Ovary (tissue), 3 donors: Measurements from ENCODE around the gene DNAJC15.

Source experiments
- POLR2A ChIP-seq: fragments of 450-650 bp; IDR thresholded peaks from one replicate; pipeline ENCODE4 v1.6.1; 2017; ENCODE audit warnings: antibody characterized with exemption, mild to moderate bottlenecking, moderate library complexity
- TF ChIP-seq, protein P1 (sequence below), 3 donors: fragments of 450-650 bp in 2 of 3; fragments of 200-600 bp in 1 of 3; IDR thresholded peaks; one replicate each; pipeline versions ENCODE4 v1.5.1 to v1.8.0; 2016 to 2022; ENCODE audit warnings: antibody characterized with exemption in 3 of 3, mild to moderate bottlenecking in 1 of 3
- donor health status: DM: no; HTN: no; CAD: no.

DNA sequence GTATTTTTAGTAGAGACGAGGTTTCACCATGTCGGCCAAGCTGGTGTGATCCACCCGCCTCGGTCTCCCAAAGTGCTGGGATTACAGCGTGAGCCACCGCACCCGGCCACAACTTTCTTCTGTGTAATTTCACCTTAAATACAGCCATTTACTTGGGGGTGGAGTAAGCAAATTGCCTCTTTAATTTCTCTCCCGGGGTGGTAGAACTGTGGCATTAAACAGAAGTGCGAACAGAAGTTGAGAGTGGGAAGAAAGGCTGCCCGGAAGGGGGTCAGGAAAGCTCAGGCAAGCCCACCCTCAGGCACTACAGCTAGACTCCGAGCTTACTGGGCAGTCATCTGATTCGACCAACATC, 475 bp upstream of the DNAJC15 start:
- TF ChIP-seq, protein P1, sequence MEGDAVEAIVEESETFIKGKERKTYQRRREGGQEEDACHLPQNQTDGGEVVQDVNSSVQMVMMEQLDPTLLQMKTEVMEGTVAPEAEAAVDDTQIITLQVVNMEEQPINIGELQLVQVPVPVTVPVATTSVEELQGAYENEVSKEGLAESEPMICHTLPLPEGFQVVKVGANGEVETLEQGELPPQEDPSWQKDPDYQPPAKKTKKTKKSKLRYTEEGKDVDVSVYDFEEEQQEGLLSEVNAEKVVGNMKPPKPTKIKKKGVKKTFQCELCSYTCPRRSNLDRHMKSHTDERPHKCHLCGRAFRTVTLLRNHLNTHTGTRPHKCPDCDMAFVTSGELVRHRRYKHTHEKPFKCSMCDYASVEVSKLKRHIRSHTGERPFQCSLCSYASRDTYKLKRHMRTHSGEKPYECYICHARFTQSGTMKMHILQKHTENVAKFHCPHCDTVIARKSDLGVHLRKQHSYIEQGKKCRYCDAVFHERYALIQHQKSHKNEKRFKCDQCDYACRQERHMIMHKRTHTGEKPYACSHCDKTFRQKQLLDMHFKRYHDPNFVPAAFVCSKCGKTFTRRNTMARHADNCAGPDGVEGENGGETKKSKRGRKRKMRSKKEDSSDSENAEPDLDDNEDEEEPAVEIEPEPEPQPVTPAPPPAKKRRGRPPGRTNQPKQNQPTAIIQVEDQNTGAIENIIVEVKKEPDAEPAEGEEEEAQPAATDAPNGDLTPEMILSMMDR (IDR thresholded peaks at IDR 0.05), result no peak
- no peak for TF ChIP-seq POLR2A
